ENCODE results near the gene UBE3D. TPM values are rescaled to one million over a fixed set of nuclear protein-coding genes. Genes with fewer than 3 reads are reported as not detected.

The UBE3D gene
- total and polyA plus RNA-seq, 2 of the 4 experiments (the other 2 are of a cell fraction): 3.2 to 6.3 TPM

- Histone ChIP-seq H3K36me3 (ENCODE audit: control insufficient read depth, insufficient read depth, low read length) (no peaks in the 10 kb centered on the region), H3K18ac (ENCODE audit: low read depth, low read length) (no peak overlapping the region), H3K4me1 (ENCODE audit: control insufficient read depth, insufficient read depth, low read length) (no peaks in the 10 kb centered on the region), H3K27me3 (ENCODE audit: control insufficient read depth, insufficient read depth, low read length) (no peaks in the 10 kb centered on the region), H4K8ac (ENCODE audit: low read depth in 2 of 2, low read length in 2 of 2) (no peak overlapping the region), H2AK9ac (replicated peaks; ENCODE audit: low read depth, low read length, poor library complexity) (no peak overlapping the region), H3K4ac (ENCODE audit: low read depth, low read length) (no peak overlapping the region), H2BK15ac (ENCODE audit: low read depth, low read length) (no peak overlapping the region), H2BK120ac (ENCODE audit: low read depth, low read length) (no peak overlapping the region), H3K56ac (ENCODE audit: extremely low read depth, insufficient read depth, low read length) (no peak overlapping the region), H2AFZ (replicated peaks; ENCODE audit: low read length, poor library complexity) (no peak overlapping the region), H3K79me1 (ENCODE audit: low read depth in 1 of 2, low read length in 2 of 2) (no peaks in the 10 kb centered on the region; a peak in 1 of 4 replicates), H4K91ac (ENCODE audit: insufficient read depth, low read depth, low read length) (no peak overlapping the region), H4K20me1 (ENCODE audit: insufficient read depth, low read length) (no peaks in the 10 kb centered on the region), H3K4me3 (ENCODE audit: insufficient read depth, low read depth, low read length) (no peak overlapping the region), H3K14ac (replicated peaks; ENCODE audit: low read depth, low read length) (no peak overlapping the region), H4K5ac (ENCODE audit: low read depth, low read length) (no peak overlapping the region), H3K9ac (ENCODE audit: low read depth, low read length) (no peak overlapping the region), H3K4me2 (ENCODE audit: low read depth, low read length) (no peak overlapping the region), H2BK20ac (ENCODE audit: low read depth, low read length) (no peak overlapping the region), H3K23ac (ENCODE audit: low read depth, low read length) (no peak overlapping the region), H3K27ac (ENCODE audit: insufficient read depth, low read length) (no peak overlapping the region), H2BK5ac (ENCODE audit: low read depth, low read length, poor library complexity, severe bottlenecking) (no peak overlapping the region), H3K9me1 (ENCODE audit: insufficient read depth, low read length) (no peaks in the 10 kb centered on the region; the same call in 1 of the 2 replicates), H3K9me3 (ENCODE audit: control insufficient read depth, insufficient read depth, low read length) (no peaks in the 10 kb centered on the region), H2AK5ac (ENCODE audit: low read depth, low read length) (no peak overlapping the region)
- CTCF ChIA-PET: no interaction called here
- DNase-seq (no peak), ATAC-seq (ENCODE audit: low read depth) (no peak)
- BruUV-seq (replicated peaks): no TSS peak
- 100% methylated on average over 2 of the region's 3 CpGs; no CpG with 5 or more reads in 1 of the 2 experiments for WGBS, 2 experiments (ENCODE audit: extremely low coverage in 2 of 2, insufficient read length in 1 of 2)
- dilution Hi-C loops (cut with HindIII; ENCODE audit: low sequenced_read_pairs, unreplicated experiment) (no loop called here), in situ Hi-C loops (cut with MboI; ENCODE audit: low sequenced_read_pairs) (no loop called here), intact Hi-C loops (cut with micrococcal nuclease) (no loop called here)
- TF ChIP-seq RCOR1 (IDR thresholded peaks at IDR 0.05; ENCODE audit: insufficient replicate concordance, low read length): no peak
- TF ChIP-seq CEBPB (IDR thresholded peaks at IDR 0.05; ENCODE audit: low read depth, low read length): no peak
- no peak for TF ChIP-seq NFE2L2 (IDR thresholded peaks at IDR 0.05; ENCODE audit: low read depth, low read length)
- no peak for TF ChIP-seq MXI1 (IDR thresholded peaks at IDR 0.05; ENCODE audit: borderline replicate concordance, low read depth, low read length)
- POLR2A ChIA-PET (ENCODE audit: unreplicated experiment): no interaction called here
Observed at GRCh38 chr6:82978362-82978945, 87.2 kb downstream of the UBE3D start.

Measured in IMR-90 (cell line).